Measurements from ENCODE around the gene KIDINS220.
"Not testable (repeated sequence)": the region's sequence is repeated elsewhere in the genome, so short reads cannot be mapped to it uniquely, and the experiment has no call there.

Gene KIDINS220

DNA sequence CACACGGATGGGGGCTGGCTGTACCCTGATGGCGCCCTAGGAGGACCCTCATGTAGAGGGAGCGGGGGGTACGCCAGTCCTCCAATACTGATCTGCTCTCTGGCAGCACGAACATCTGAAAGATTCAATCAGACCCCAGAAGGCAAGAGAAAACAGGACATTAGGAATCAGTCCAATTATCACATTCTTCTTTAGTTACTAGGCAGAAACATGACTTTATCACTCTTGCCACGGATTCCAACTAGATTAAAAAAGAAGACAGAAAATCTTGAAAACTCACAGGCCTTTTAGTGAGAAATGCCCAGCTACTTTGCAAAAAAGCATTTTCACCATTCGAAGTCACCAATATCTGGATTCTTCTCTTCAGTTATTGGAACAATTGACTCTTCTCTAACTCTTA is 87.2 kb downstream of the KIDINS220 start:
- DNase-seq = no peak

DNA sequence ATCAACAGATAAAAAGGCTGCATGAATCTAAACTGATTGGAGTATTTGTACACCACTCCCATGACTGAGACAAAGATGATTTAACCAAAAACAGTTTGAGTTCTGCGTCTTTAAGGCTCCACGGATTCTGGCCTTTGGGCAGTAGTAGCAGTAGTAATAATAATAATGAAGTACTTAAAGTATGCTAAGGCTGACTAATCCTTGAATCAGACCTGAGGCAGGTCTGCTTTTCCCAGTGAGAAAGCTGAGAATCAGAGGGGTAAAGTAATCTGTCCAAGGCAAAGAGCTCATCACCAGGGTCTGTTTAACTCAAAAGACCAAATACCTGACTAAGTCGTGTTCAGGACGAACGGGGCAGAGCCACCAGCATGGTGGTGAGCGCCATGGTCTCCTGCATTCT is 94.2 kb downstream of the KIDINS220 start:
- no peak for DNase-seq

DNA sequence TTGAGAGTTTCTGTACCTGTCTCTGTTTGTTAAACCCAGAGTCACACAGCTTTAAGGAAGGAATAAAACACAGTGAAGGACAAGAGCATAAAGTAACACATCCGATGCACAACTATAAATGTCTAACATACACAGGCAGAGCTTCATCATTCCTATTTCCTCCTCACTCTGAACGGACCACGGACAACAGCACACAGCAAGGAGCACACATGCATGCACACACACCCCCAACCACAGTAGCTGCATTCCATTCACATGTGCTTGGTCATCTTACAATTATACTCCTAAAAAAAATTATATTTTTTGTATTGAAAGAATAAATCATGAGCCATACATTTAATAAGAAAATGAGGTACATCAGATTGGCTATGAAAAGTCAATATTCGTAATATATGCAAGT is 97.3 kb downstream of the KIDINS220 start:
- DNase-seq = no peak

GRCh38 chr2:8737571-8738175 is 99.7 kb downstream of the KIDINS220 start:
- no peak for DNase-seq

- DNase-seq = no peak
Observed at GRCh38 chr2:8732601-8733000, 104.8 kb downstream of the KIDINS220 start.

GRCh38 chr2:8729939-8730338 is 107.5 kb downstream of the KIDINS220 start:
- no peak for DNase-seq

DNA sequence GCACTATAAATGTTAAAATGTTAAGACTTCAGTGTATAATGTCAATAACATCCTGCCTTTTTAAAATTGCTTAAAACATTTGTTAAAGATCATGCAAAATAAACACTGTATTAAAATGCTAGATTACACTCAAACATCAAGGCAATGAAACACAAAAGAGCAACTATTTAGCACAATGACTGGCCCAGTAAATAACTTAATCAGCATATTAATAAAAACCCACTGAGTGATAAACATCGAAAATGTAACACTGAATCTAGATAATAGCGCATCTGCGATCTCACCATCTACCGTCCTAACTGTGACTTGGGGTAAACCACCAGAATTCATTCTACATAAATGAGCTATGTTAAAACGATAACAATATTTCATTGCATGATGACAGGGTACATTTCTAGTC is 108.3 kb downstream of the KIDINS220 start:
- DNase-seq = not testable (repeated sequence)

GRCh38 chr2:8728305-8729015 is 109.0 kb downstream of the KIDINS220 start:
- DNase-seq = no peak

- DNase-seq = no peak
Observed at GRCh38 chr2:8725838-8726237, 111.6 kb downstream of the KIDINS220 start.

GRCh38 chr2:8722986-8723385 is 114.4 kb downstream of the KIDINS220 start:
- DNase-seq = no peak

DNA sequence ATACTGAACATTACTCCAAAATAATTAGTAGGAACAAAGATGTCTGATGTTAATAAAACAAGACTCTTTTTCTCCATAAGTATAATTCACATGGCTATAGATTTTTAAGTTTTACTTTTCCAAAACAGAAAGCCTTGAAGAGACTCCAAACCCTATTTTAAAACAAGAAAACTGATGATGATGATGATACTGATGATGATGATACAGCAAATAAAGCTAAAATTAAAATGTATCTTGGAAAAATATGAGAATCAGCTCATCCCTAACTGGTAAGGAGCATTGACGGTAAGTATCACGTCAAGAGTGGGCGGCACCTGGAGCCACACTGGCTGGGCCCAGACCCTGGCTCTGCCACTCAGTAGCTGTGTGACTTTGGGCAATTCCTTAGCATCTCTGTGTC is 116.0 kb downstream of the KIDINS220 start:
- DNase-seq = no peak

- DNase-seq = no peak
Observed at GRCh38 chr2:8720741-8721140, 116.7 kb downstream of the KIDINS220 start.

DNA sequence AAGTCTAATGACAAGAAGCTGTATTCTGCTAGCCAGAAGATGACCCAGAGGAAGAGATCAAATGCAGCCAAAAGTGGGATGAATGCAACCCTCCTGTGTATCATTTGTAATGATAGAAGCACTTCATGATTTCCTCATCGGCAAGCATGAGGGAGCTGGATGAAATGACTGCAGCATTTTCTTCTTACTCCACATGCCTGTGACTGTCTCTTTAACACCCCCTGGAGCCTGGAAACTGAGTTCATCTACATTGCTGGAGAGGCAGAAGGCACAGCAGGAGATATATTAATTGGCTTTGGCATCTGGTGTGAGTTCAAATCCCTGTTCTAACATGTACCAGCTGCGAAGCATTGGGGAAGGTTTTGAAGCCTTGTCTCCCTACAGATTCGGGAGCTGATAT is 117.9 kb downstream of the KIDINS220 start:
- no peak for DNase-seq

DNA sequence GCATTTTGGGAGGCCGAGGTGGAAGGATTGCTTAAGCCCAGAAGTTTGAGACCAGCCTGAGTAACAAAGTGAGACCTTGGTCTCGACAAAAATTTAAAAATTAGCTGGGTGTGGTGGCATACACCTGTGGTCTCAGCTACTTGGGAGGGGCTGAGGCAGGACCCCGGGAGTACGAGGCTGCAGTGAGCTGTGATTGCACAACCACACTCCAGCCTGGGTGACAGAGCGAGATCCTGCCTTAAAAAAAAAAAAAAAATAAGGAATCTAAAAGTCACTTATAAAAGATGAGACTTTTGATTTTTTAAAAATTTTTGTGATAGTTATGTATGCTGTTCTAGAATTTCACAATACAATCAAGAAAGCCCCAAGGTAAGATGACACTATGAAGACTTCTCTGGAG is 122.4 kb downstream of the KIDINS220 start:
- no peak for DNase-seq

DNA sequence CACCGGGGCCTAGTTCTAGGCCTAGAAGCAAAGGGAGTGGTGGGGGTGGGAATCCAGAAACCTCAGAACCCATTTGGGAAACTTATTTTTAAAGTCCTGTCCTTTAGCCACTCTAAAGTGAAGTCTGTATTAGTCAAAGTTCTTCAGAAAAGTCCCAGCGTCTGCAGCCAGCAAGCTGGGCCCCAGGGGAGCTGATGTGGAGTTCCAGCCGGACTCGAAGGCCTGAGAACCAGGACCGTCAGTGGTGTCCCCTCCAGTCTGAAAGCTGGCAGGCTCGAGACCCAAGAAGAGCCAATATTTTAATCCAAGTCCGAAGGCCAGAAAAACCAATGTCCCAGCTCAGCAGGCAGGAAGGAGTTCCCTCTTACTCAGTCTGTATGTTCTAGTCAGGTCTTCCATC is 123.1 kb downstream of the KIDINS220 start:
- no peak for DNase-seq

DNA sequence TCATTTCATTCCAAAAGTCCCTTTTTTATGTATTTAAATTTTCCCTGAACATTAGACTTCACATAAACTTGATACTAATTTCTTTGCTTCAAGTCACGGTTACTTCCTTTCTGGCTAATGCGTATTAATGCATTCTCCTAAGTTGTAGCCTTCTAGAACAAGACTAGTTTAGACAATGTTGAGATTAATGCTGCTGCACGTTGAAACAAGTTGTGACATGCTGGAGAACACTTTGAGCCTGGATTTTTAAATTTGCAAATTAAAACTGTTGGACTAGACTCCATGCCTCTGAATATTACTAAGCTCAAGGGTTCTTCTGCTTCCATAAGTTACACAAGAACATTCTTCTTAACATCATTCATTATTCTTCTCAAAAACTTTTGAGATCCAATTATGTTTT is 126.5 kb downstream of the KIDINS220 start:
- DNase-seq = no peak

DNA sequence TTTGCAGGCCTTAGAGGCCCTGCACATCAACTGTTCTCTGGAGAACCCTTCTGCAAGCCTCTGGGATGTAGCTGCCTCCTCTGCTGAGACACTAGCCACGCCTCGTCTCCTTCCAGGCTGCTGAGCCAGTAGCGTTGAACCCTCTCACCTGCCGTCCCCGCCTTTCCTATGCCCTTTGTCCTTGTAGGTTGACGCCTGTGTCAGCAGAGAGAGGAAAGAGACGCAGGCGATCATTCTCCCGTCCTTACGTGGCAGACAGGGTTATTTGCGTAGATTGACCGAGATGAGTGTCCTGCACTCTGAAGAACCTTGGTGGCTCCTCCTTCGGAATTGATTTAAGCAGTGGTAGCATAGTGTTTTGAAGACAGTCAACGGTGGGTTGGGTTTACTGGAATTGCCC is 127.8 kb downstream of the KIDINS220 start:
- DNase-seq = no peak

- DNase-seq = no peak
Observed at GRCh38 chr2:8704906-8705305, 132.5 kb downstream of the KIDINS220 start.

GRCh38 chr2:8701681-8702379 is 135.6 kb downstream of the KIDINS220 start:
- no peak for DNase-seq

DNA sequence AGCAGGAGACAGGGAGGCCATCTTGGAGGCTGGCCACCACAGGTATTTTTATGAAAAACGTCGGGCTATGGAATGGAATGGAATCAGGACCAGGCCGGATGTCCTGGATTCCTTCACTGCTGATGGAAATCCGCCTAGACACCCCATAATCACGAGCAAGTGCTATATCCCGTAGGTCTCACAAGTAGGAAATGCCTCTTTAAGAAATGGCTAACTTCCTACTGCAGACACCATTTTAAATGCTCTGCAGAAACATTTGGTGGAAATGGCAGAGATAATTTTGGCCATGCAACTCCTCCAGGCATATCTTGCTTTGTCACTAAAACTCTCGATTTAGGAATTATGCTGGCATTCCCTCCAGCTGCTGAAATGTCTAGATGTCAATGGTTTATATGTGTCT is 137.6 kb downstream of the KIDINS220 start:
- DNase-seq = no peak

DNA sequence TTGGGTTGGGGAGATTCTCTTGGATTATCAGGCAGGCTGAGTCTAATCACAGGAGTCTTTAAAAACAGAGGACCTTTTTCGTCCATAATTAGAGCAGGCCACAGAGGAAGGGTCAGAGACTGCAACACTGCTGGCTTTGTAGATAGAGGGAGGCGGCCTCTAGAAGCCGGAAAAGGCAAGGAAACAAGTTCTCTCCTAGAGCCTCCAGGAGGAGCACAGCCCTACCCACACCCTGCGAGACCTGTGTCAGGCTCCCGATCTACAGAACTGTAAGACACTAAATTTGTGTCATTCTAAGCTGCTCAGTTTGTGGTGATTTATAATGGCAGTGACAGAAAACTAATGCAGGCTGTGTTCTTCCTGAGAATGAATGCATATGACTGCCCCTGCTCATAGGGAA is 140.2 kb downstream of the KIDINS220 start:
- DNase-seq = no peak

- DNase-seq = no peak
Observed at GRCh38 chr2:8694737-8695136, 142.7 kb downstream of the KIDINS220 start.

DNA sequence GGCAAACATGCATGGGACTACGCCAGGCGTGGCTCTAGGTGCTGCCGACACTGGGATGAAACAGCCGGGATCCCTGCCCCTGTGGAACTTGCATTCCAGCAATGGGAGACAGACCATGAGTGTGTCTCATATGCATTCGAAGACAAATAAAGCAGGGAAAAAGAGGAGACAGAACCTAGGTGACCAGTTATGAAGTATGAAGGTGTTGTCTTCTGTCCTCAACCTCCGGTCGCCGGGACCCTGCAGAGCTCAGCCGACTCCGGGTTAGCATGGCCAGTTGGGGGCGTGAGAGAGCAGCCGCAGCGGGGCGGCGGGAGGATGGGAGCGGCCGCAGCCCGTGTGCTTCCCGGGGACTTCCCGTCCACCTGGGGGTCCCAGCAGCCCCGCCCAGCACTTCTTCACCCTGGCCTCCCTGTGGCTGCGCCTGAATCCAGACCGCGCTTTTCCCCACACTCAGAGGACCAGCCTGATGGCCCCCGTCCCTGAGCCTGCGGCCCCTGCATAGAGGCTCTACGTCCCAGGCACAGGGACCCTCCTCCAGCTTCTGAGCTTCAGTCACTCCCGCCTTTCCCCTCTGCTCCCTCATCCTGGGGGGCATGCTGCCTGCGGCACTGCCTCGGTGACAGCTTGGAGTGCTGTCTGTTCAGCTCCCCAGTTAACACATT is 144.1 kb downstream of the KIDINS220 start:
- DNase-seq = peak in 1 of 2 experiments; percentile 36

- no peak for DNase-seq
Observed at GRCh38 chr2:8692783-8693156, 144.6 kb downstream of the KIDINS220 start.
